K562 (cell line): ENCODE results near the gene SNX9. TPM values are rescaled to one million over a fixed set of nuclear protein-coding genes. Genes with fewer than 3 reads are reported as not detected.
A peak's percentile ranks its signal among the peaks of the same experiment; 100 is the strongest.

Experiments
- CAMTA2 ChIP-seq: fragments of 250-450 bp; sonication (Bioruptor Pico); conservative IDR thresholded peaks from 2 replicates; pipeline ENCODE4 v1.5.1; 2022
- CBX1 ChIP-seq: sonication (generic); IDR thresholded peaks from 2 replicates; pipeline ENCODE4 v1.6.1; 2016; ENCODE audit warnings: antibody characterized with exemption, low read depth, mild to moderate bottlenecking
- COPS2 ChIP-seq: fragments of 450-650 bp; conservative IDR thresholded peaks from 2 replicates; pipeline ENCODE4 v1.6.1; 2016; ENCODE audit warnings: mild to moderate bottlenecking, moderate library complexity
- CTBP1 ChIP-seq: fragments of 450-650 bp; IDR thresholded peaks from 2 replicates; pipeline ENCODE4 v1.6.1; 2016; ENCODE audit warnings: borderline replicate concordance
- GATAD2B ChIP-seq: fragments of 450-650 bp; IDR thresholded peaks from 2 replicates; pipeline ENCODE4 v1.6.1; 2017; ENCODE audit warnings: mild to moderate bottlenecking, borderline replicate concordance
- LCOR ChIP-seq: sonication (generic); formaldehyde crosslinking; IDR thresholded peaks from 2 replicates; pipeline ENCODE4 v1.8.0; 2022; ENCODE audit warnings: mild to moderate bottlenecking, missing genetic modification reagents
- MAFF ChIP-seq: IDR thresholded peaks from 2 replicates; pipeline ENCODE4 v1.6.1; 2012; ENCODE audit warnings: low read length, improper control_type of control experiment
- TOE1 ChIP-seq, 2 experiments: fragments of 450-650 bp in 1 of 2; sonication (generic) in 1 of 2; formaldehyde crosslinking in 1 of 2; IDR thresholded peaks; 2 replicates each; pipeline versions ENCODE4 v1.7.1 to v1.8.0; 2016 to 2022; ENCODE audit warnings: borderline replicate concordance in 2 of 2, mild to moderate bottlenecking in 2 of 2, antibody characterized with exemption in 1 of 2, inconsistent platforms in 1 of 2, low read depth in 1 of 2, missing genetic modification reagents in 1 of 2, moderate library complexity in 1 of 2
- WHSC1 ChIP-seq: IDR thresholded peaks from one replicate; pipeline ENCODE4 v1.6.1; 2012; ENCODE audit warnings: low read length, control low read depth, inconsistent platforms
- YBX1 ChIP-seq: fragments of 450-650 bp; IDR thresholded peaks from 2 replicates; pipeline ENCODE4 v1.7.1; 2016; ENCODE audit warnings: mild to moderate bottlenecking
- ZNF174 ChIP-seq: fragments of 250-450 bp; sonication (Bioruptor Pico); IDR thresholded peaks from 2 replicates; pipeline ENCODE4 v1.4.0; 2020; ENCODE audit warnings: mild to moderate bottlenecking
- ZNF444 ChIP-seq: fragments of 250-450 bp; sonication (Bioruptor Pico); IDR thresholded peaks from 2 replicates; pipeline ENCODE4 v1.4.0; 2020; ENCODE audit warnings: mild to moderate bottlenecking, moderate library complexity
- ZNF584 ChIP-seq: fragments of 200-800 bp; sonication (Bioruptor generic); IDR thresholded peaks from 2 replicates; pipeline ENCODE4 v1.6.1; 2016; ENCODE audit warnings: low read depth, mild to moderate bottlenecking, missing genetic modification characterization, missing compliant biosample characterization
- polyA plus RNA-seq, 8 experiments: library from polyadenylated mRNA; depleted of rRNA in 4 of 8; stranded (reverse) in 5 of 8; unstranded in 3 of 8; fragments of >200 nt; fragmentation: Nextera tagmentation in 2 of 8; fragmentation: Illumina TruSeq in 1 of 8; extraction: Ambion mirVana in 2 of 8; extraction: Trizol in 1 of 8; gene quantifications; 2 replicates each; pipeline versions ENCODE4 v1.2.1 to v1.2.3, GENCODE V29; 2011 to 2014; ENCODE audit warnings: inconsistent platforms in 1 of 8, missing spikeins in 1 of 8
- total RNA-seq, 7 experiments: library from RNA; depleted of rRNA in 6 of 7; stranded (reverse); fragments of >200 nt in 6 of 7; fragmentation: Illumina TruSeq in 2 of 7; extraction: Trizol in 2 of 7; gene quantifications; 2 replicates each; pipeline versions ENCODE4 v1.2.1 to v1.2.3, GENCODE V29; 2011 to 2021; ENCODE audit warnings: low replicate concordance in 1 of 7
- TF ChIP-seq, protein P1 (sequence below): fragments of 250-450 bp; sonication (Bioruptor Pico); IDR thresholded peaks from 2 replicates; pipeline ENCODE4 v1.8.0; 2021; ENCODE audit warnings: moderate library complexity, mild to moderate bottlenecking, inconsistent platforms
- TF ChIP-seq, protein P2 (sequence below): IDR thresholded peaks from 2 replicates; pipeline ENCODE4 v1.6.1; 2016; ENCODE audit warnings: missing genetic modification characterization, missing compliant biosample characterization
- TF ChIP-seq, protein P3 (sequence below): fragments of 250-450 bp; sonication (Bioruptor Pico); IDR thresholded peaks from 2 replicates; pipeline ENCODE4 v1.5.1; 2021; ENCODE audit warnings: mild to moderate bottlenecking

SNX9 gene
- total and polyA plus RNA-seq, 9 of the 15 experiments (the other 6 are each of a cell fraction or from before 2014, with no cell fraction given): 6.0 to 81.7 (median 57.1) TPM

- TF ChIP-seq, protein P1, sequence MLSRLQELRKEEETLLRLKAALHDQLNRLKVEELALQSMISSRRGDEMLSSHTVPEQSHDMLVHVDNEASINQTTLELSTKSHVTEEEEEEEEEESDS (CRISPR knock-in tag): no peak
- no peak for TF ChIP-seq CBX1
- TF ChIP-seq ZNF444 (CRISPR knock-in tag): no peak
- TF ChIP-seq MAFF: 0 out of 2 replicates have a peak, but pooled peaks have one; percentile 33
- TF ChIP-seq, protein P2, sequence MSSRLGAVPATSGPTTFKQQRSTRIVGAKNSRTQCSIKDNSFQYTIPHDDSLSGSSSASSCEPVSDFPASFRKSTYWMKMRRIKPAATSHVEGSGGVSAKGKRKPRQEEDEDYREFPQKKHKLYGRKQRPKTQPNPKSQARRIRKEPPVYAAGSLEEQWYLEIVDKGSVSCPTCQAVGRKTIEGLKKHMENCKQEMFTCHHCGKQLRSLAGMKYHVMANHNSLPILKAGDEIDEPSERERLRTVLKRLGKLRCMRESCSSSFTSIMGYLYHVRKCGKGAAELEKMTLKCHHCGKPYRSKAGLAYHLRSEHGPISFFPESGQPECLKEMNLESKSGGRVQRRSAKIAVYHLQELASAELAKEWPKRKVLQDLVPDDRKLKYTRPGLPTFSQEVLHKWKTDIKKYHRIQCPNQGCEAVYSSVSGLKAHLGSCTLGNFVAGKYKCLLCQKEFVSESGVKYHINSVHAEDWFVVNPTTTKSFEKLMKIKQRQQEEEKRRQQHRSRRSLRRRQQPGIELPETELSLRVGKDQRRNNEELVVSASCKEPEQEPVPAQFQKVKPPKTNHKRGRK (tag): no peak
- no peak for TF ChIP-seq YBX1
- TF ChIP-seq ZNF174: no peak
- TF ChIP-seq TOE1 (IDR thresholded peaks at IDR 0.05; ENCODE audit: borderline replicate concordance): no peak
- TF ChIP-seq TOE1 (CRISPR knock-in tag; IDR thresholded peaks at IDR 0.05; ENCODE audit: borderline replicate concordance, low read depth): no peak
- peak; percentile 18; the same call in 1 of the 2 replicates for TF ChIP-seq CTBP1
- TF ChIP-seq ZNF584: no peak
- TF ChIP-seq COPS2: no peak
- TF ChIP-seq, protein P3, sequence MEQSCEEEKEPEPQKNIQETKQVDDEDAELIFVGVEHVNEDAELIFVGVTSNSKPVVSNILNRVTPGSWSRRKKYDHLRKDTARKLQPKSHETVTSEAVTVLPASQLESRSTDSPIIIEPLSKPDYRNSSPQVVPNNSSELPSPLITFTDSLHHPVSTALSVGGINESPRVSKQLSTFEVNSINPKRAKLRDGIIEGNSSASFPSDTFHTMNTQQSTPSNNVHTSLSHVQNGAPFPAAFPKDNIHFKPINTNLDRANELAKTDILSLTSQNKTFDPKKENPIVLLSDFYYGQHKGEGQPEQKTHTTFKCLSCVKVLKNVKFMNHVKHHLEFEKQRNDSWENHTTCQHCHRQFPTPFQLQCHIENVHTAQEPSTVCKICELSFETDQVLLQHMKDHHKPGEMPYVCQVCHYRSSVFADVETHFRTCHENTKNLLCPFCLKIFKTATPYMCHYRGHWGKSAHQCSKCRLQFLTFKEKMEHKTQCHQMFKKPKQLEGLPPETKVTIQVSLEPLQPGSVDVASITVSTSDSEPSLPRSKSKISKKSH (CRISPR knock-in tag): no peak
- peak; percentile 87 for TF ChIP-seq GATAD2B
- TF ChIP-seq CAMTA2 (CRISPR knock-in tag): no peak
- no peak for TF ChIP-seq WHSC1
- peak; percentile 65; the same call in 1 of the 2 replicates for TF ChIP-seq LCOR
Measured at GRCh38 chr6:157861184-157861583, 38.1 kb downstream of the SNX9 start (continued).
